Stimulated activated CD4-positive, alpha-beta T cell treated with anti-CD3 and anti-CD28 coated beads, TNF-alpha, amount 100 ng/mL, for 24 hours (primary cell): Measurements from ENCODE around the gene MTA3.
A peak's percentile ranks its signal among the peaks of the same experiment; 100 is the strongest.

ENCODE experiments used
- DNase-seq, 3 experiments: peaks; one replicate each; pipeline ENCODE4 v3.0.0-alpha.2; 2020; ENCODE audit warnings: low read depth in 3 of 3

MTA3 gene

GRCh38 chr2:42659609-42660008, 91.2 kb downstream of the MTA3 start:
- DNase-seq, result no peak

- DNase-seq, result peak; percentile 21 to 47 (median 44)
Observed at GRCh38 chr2:42663106-42663780, 94.8 kb downstream of the MTA3 start.

GRCh38 chr2:42663828-42664227, 95.4 kb downstream of the MTA3 start:
- no peak for DNase-seq

GRCh38 chr2:42673989-42674579, 105.7 kb downstream of the MTA3 start:
- DNase-seq, result no peak

- DNase-seq, result no peak
Observed at GRCh38 chr2:42675815-42676214, 107.4 kb downstream of the MTA3 start.

- DNase-seq, result no peak
Observed at GRCh38 chr2:42685303-42685702, 116.9 kb downstream of the MTA3 start.

- DNase-seq, result no peak
Observed at GRCh38 chr2:42693013-42693615, 124.7 kb downstream of the MTA3 start.

- DNase-seq, result no peak
Observed at GRCh38 chr2:42693688-42694479, 125.5 kb downstream of the MTA3 start.

GRCh38 chr2:42696987-42697386, 128.6 kb downstream of the MTA3 start:
- no peak for DNase-seq

- no peak for DNase-seq
Observed at GRCh38 chr2:42698940-42699339, 130.5 kb downstream of the MTA3 start.

- no peak for DNase-seq
Observed at GRCh38 chr2:42706836-42707235, 138.4 kb downstream of the MTA3 start.

- no peak for DNase-seq
Observed at GRCh38 chr2:42708179-42708578, 139.7 kb downstream of the MTA3 start.

GRCh38 chr2:42711896-42712295, 143.5 kb downstream of the MTA3 start:
- no peak for DNase-seq

GRCh38 chr2:42712934-42713333, 144.5 kb downstream of the MTA3 start:
- DNase-seq, result no peak

- no peak for DNase-seq
Observed at GRCh38 chr2:42713920-42714319, 145.5 kb downstream of the MTA3 start.

GRCh38 chr2:42714686-42715085, 146.3 kb downstream of the MTA3 start:
- DNase-seq, result no peak

- DNase-seq, result no peak
Observed at GRCh38 chr2:42721898-42722297, 153.5 kb downstream of the MTA3 start.

- DNase-seq, result peak in 1 of 3 experiments; percentile 9
Observed at GRCh38 chr2:42722320-42723190, 154.1 kb downstream of the MTA3 start.

- no peak for DNase-seq
Observed at GRCh38 chr2:42723465-42723864, 155.0 kb downstream of the MTA3 start.

- DNase-seq, result no peak
Observed at GRCh38 chr2:42724886-42725285, 156.5 kb downstream of the MTA3 start.

- DNase-seq, result no peak
Observed at GRCh38 chr2:42725657-42726056, 157.2 kb downstream of the MTA3 start.

- DNase-seq, result no peak
Observed at GRCh38 chr2:42726680-42727079, 158.2 kb downstream of the MTA3 start.
